ENCODE data around the gene PRR35. TPM values are rescaled to one million over a fixed set of nuclear protein-coding genes. Genes with fewer than 3 reads are reported as not detected.

Gene PRR35
- total RNA-seq, 1 donor from 2014 or later, result not detected

GRCh38 chr16:610513-611381 lies 50.6 kb downstream of the PRR35 start:
- no peak overlapping the region for H3K4me3 ChIP-seq (ENCODE audit: low read depth, low read length)
- no peaks in the 10 kb centered on the region for H3K36me3 ChIP-seq (ENCODE audit: control insufficient read depth, insufficient read depth, low read length)
- no peaks in the 10 kb centered on the region for H3K27me3 ChIP-seq (ENCODE audit: control insufficient read depth, insufficient read depth, low read length)
- no peak for DNase-seq (ENCODE audit: low read depth)
- peak; percentile 71 for TF ChIP-seq CTCF (IDR thresholded peaks at IDR 0.05; ENCODE audit: insufficient read depth, low read length, poor library complexity, severe bottlenecking)

- no peak overlapping the region for H3K4me3 ChIP-seq (ENCODE audit: low read depth, low read length)
- no peaks in the 10 kb centered on the region for H3K27me3 ChIP-seq (ENCODE audit: control insufficient read depth, insufficient read depth, low read length)
- no peak for DNase-seq (ENCODE audit: low read depth)
- no peak for TF ChIP-seq CTCF (IDR thresholded peaks at IDR 0.05; ENCODE audit: insufficient read depth, low read length, poor library complexity, severe bottlenecking)
- H3K36me3 ChIP-seq (ENCODE audit: control insufficient read depth, insufficient read depth, low read length), result no peaks in the 10 kb centered on the region
These were observed 54.9 kb downstream of the PRR35 start for GRCh38 chr16:615122-615521.

Other genes with a start within 250 kb of the PRR35 start
- 40.5 and 43.0 TPM in 2 replicates for gene AXIN1, start 207.7 kb upstream of the PRR35 start, total RNA-seq
- gene MRPL28, start 189.9 kb upstream of the PRR35 start, total RNA-seq, result 107 and 137 TPM in 2 replicates
- 114 and 160 TPM in 2 replicates for gene PGAP6, start 178.4 kb upstream of the PRR35 start, total RNA-seq
- gene NME4, start 163.2 kb upstream of the PRR35 start, total RNA-seq, result 97.2 and 126 TPM in 2 replicates
- gene DECR2, start 158.5 kb upstream of the PRR35 start, total RNA-seq, result 15.1 and 27.0 TPM in 2 replicates
- gene RAB11FIP3, start 134.7 kb upstream of the PRR35 start, total RNA-seq, result 34.5 and 36.2 TPM in 2 replicates
- 47.1 and 54.5 TPM in 2 replicates for gene CAPN15, start 32.7 kb upstream of the PRR35 start, total RNA-seq
- gene NHLRC4, start 6.6 kb downstream of the PRR35 start, total RNA-seq, result 0.46 and 2.3 TPM in 2 replicates
- gene PIGQ, start 9.6 kb downstream of the PRR35 start, total RNA-seq, result 54.9 and 63.1 TPM in 2 replicates
- gene RAB40C, start 29.7 kb downstream of the PRR35 start, total RNA-seq, result 16.5 and 26.9 TPM in 2 replicates
- gene WFIKKN1, start 70.6 kb downstream of the PRR35 start, total RNA-seq, result 0.08 TPM in 1 of 2 replicates, not detected in the other
- gene METTL26, start 75.9 kb downstream of the PRR35 start, total RNA-seq, result 170 and 203 TPM in 2 replicates
- 41.7 and 59.8 TPM in 2 replicates for gene MCRIP2, start 81.4 kb downstream of the PRR35 start, total RNA-seq
- gene WDR90, start 89.0 kb downstream of the PRR35 start, total RNA-seq, result 17.0 and 21.0 TPM in 2 replicates
- 68.0 and 76.8 TPM in 2 replicates for gene RHOT2, start 107.7 kb downstream of the PRR35 start, total RNA-seq
- gene RHBDL1, start 115.3 kb downstream of the PRR35 start, total RNA-seq, result 0.88 and 0.96 TPM in 2 replicates
- 133 and 179 TPM in 2 replicates for gene STUB1, start 120.0 kb downstream of the PRR35 start, total RNA-seq
- gene JMJD8, start 123.9 kb downstream of the PRR35 start, total RNA-seq, result 59.4 and 72.8 TPM in 2 replicates
- gene WDR24, start 130.0 kb downstream of the PRR35 start, total RNA-seq, result 22.0 and 23.9 TPM in 2 replicates
- 0.17 and 0.82 TPM in 2 replicates for gene FBXL16, start 145.4 kb downstream of the PRR35 start, total RNA-seq
- gene METRN, start 154.7 kb downstream of the PRR35 start, total RNA-seq, result 116 and 161 TPM in 2 replicates
- 42.4 and 61.9 TPM in 2 replicates for gene ANTKMT, start 160.8 kb downstream of the PRR35 start, total RNA-seq
- gene CCDC78, start 166.0 kb downstream of the PRR35 start, total RNA-seq, result 2.5 and 6.1 TPM in 2 replicates
- 17.7 and 18.8 TPM in 2 replicates for gene HAGHL, start 166.7 kb downstream of the PRR35 start, total RNA-seq
- 34.5 and 40.3 TPM in 2 replicates for gene CIAO3, start 180.6 kb downstream of the PRR35 start, total RNA-seq
- 8.6 and 14.2 TPM in 2 replicates for gene MSLN, start 200.3 kb downstream of the PRR35 start, total RNA-seq
- 42.0 and 51.7 TPM in 2 replicates for gene RPUSD1, start 228.0 kb downstream of the PRR35 start, total RNA-seq
- gene CHTF18, start 228.2 kb downstream of the PRR35 start, total RNA-seq, result 20.8 and 23.9 TPM in 2 replicates
- gene GNG13, start 240.3 kb downstream of the PRR35 start, total RNA-seq, result not detected in 2 replicates

Measured in kidney epithelial cell (primary cell).